TTC549 (cell line): ENCODE results near the gene HSD11B2.

Experiments used
- FAIRE-seq: peaks from 2 replicates; lab custom pipeline; 2012; peaks lifted over from hg19 to GRCh38; lab: Jason Lieb, UNC

HSD11B2 gene

GRCh38 chr16:67435758-67436164 lies 4.8 kb downstream of the HSD11B2 start:
- no peak for FAIRE-seq

- FAIRE-seq: no peak
Measured at GRCh38 chr16:67436640-67437193, 5.8 kb downstream of the HSD11B2 start.

GRCh38 chr16:67437513-67437912 lies 6.6 kb downstream of the HSD11B2 start:
- FAIRE-seq: no peak

GRCh38 chr16:67438098-67438791 lies 7.3 kb downstream of the HSD11B2 start:
- no peak for FAIRE-seq

- FAIRE-seq: no peak
Measured at GRCh38 chr16:67438824-67439393, 8.0 kb downstream of the HSD11B2 start.

- FAIRE-seq: no peak
Measured at GRCh38 chr16:67441271-67441753, 10.4 kb downstream of the HSD11B2 start.

- FAIRE-seq: no peak
Measured at GRCh38 chr16:67441907-67442306, 11.0 kb downstream of the HSD11B2 start.

GRCh38 chr16:67442581-67443255 lies 11.8 kb downstream of the HSD11B2 start:
- no peak for FAIRE-seq

GRCh38 chr16:67443265-67443664 lies 12.3 kb downstream of the HSD11B2 start:
- no peak for FAIRE-seq

GRCh38 chr16:67444259-67445125 lies 13.6 kb downstream of the HSD11B2 start:
- FAIRE-seq: no peak

- no peak for FAIRE-seq
Measured at GRCh38 chr16:67445126-67445426, 14.2 kb downstream of the HSD11B2 start.

GRCh38 chr16:67445441-67445912 lies 14.6 kb downstream of the HSD11B2 start:
- no peak for FAIRE-seq

GRCh38 chr16:67445913-67446907 lies 15.3 kb downstream of the HSD11B2 start:
- no peak for FAIRE-seq

GRCh38 chr16:67446968-67447507 lies 16.1 kb downstream of the HSD11B2 start:
- no peak for FAIRE-seq

GRCh38 chr16:67447508-67448076 lies 16.7 kb downstream of the HSD11B2 start:
- FAIRE-seq: no peak

- FAIRE-seq: no peak
Measured at GRCh38 chr16:67448580-67448979, 17.7 kb downstream of the HSD11B2 start.

- no peak for FAIRE-seq
Measured at GRCh38 chr16:67449336-67449735, 18.4 kb downstream of the HSD11B2 start.

GRCh38 chr16:67449739-67450138 lies 18.8 kb downstream of the HSD11B2 start:
- no peak for FAIRE-seq

- FAIRE-seq: no peak
Measured at GRCh38 chr16:67451061-67451703, 20.3 kb downstream of the HSD11B2 start.
